HG02938 (cell line): ENCODE data around the gene NHERF2.
"Not testable (repeated sequence)": the region's sequence is repeated elsewhere in the genome, so short reads cannot be mapped to it uniquely, and the experiment has no call there.

Experiments used
- ATAC-seq: cut with Tn5 transposase; IDR thresholded peaks from one replicate; pipeline ENCODE4 v1.9.1; 2021; ENCODE audit warnings: mild to moderate bottlenecking, moderate library complexity; ENCODE audit not compliant: unreplicated experiment

The NHERF2 gene

DNA sequence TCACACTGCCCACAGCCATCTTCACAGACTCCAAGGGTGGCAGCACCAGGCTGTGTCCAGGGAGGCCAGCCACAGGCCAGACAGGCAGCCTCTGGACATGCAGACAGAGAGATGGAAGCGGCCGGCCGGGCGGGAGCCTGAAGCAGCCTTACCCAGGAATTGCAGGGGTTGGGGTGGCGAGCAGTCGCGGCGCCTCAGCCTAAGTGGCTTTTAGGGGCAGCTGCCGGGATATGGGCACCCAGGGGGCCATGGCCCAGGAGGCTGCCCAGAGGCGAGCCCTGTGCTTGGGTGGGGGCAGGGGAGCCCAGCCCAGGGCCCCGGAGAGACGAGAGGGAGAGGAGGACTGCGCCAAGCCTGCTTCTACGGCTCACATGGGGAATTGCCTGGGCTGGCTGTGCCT is 1.5 kb upstream of the NHERF2 start:
- ATAC-seq, result no peak

DNA sequence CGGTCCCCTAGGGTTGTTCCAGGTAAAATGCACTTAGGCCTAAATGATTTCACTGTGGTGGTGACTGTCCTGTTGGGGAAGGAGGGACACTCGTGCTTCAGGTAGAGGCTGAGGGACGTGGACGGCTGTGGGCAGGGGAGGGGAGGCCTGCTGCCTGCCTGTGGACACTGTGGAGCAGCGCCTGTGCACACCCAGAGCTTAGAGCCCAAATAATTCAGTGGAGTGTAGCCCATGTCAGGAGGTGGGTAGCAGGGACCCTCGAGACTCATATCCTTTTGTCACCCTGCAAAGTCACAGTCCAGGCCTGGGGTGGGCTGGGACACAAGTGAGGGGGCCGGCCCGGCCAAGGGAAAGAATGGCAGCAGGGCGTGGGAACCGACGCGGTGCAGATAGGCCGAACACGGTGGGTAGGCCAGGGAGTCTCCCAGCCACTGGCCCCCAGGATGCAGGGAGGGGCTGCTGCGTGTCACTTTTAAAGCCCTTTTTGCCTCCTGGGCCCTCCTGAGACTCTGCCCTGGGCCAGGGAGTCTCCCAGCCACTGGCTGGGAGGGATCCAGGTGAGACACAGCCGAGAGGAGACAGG is 733 bp upstream of the NHERF2 start:
- ATAC-seq, result no peak

DNA sequence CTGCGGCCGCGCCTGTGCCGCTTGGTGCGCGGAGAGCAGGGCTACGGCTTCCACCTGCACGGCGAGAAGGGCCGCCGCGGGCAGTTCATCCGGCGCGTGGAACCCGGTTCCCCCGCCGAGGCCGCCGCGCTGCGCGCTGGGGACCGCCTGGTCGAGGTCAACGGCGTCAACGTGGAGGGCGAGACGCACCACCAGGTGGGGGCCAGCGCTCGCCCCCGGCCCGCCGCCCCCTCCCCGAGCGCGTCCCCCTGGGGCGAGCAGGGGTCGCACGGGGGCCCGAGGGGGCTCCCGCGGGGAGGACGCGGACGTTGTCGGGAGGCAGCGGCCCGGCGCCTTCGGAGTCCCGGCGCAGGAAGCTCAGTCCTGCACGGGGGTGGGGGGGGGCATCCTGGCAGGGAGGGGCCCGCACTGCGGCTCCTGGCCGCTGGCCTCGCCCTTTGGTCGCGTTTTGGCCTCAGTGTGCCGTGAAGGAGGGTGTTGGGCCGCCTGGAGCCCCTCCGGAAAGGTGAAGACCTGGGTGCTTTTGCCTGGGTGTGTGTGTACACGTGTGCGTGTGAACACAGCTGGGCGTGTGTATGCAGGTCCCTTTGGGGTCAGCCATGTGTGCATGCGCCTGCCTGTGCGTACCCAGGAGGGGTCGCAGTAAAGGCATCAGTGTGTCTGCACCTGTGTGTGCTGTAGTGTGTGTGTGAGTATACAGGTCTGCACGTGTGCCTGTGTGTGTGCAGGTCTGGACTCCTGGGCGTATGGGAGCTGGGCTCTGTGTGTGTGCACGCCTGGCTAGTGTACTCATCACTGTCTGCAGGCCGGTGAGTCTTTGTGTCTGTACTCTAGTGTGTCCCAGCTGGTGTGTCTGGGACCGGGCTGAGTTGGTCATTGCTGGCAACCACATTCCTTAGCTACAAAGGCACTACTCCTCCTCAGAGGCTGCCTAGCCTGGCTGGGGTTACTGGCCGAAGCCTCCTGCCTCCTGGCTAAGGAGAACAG is 615 bp downstream of the NHERF2 start:
- ATAC-seq, result no peak

- ATAC-seq, result no peak
Observed at GRCh38 chr16:2028146-2028545, 1.4 kb downstream of the NHERF2 start.

DNA sequence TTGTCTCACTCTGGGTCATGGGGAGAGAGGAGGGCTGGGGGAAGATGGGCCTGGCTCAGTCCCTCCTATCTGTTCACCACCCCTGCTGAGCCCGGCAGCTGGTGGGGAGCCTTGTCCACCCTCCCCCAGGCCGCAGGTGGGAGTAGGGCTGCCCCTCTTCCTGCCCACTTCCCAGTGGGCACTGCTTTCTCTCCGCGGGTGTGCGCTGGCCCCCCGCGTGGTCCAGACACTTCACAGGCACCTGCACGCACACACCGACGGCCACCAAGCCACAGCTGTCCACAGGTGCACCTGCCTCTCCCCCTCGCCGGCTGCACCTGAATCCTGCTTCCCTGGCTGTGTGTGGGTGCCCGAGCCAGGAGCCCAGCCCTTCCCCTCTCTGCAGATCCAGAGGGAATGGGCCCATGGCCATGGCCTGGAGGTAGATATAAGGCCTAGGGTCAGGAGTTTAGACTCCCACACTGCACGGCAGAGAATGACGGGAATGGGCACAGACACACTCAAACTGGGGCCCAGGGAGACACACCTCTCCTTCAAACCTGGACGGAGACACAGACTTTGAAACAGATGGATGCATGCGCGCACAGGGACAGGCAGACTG is 2.0 kb downstream of the NHERF2 start:
- ATAC-seq, result no peak

DNA sequence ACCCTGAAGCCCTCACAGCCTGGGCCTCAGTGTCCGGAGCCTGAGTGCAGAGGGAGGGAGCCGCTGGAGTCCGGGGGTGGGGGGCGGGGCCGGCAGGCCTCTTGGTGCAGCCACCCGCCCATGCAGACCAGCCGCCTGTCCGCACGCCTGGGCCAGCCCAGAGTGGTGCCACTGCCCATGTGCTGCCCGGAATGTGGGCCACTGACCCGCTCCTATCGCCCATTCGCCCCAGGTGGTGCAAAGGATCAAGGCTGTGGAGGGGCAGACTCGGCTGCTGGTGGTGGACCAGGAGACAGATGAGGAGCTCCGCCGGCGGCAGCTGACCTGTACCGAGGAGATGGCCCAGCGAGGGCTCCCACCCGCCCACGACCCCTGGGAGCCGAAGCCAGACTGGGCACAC is 2.6 kb downstream of the NHERF2 start:
- no peak for ATAC-seq

DNA sequence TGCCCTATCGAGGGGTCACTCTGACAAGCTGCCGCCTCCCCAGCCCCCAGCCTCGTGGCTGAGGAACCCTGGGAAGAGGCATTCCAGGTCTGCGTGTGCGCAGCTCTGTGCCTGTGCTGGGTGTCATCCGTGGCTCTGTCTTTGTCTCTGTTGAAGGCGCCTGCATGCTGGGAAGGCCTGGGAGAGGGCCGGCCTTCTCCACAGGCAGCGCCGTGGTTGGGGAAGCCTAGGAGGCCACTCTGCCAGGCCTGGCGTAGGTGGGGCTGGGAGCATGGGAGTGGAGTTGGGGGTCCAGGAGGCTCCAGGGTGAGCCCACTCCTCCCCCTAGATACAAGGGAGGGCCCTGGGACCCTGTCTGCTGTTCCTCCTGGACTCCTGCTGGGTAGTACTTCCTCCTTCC is 3.3 kb downstream of the NHERF2 start:
- ATAC-seq, result no peak

- no peak for ATAC-seq
Observed at GRCh38 chr16:2031081-2031577, 4.4 kb downstream of the NHERF2 start.

DNA sequence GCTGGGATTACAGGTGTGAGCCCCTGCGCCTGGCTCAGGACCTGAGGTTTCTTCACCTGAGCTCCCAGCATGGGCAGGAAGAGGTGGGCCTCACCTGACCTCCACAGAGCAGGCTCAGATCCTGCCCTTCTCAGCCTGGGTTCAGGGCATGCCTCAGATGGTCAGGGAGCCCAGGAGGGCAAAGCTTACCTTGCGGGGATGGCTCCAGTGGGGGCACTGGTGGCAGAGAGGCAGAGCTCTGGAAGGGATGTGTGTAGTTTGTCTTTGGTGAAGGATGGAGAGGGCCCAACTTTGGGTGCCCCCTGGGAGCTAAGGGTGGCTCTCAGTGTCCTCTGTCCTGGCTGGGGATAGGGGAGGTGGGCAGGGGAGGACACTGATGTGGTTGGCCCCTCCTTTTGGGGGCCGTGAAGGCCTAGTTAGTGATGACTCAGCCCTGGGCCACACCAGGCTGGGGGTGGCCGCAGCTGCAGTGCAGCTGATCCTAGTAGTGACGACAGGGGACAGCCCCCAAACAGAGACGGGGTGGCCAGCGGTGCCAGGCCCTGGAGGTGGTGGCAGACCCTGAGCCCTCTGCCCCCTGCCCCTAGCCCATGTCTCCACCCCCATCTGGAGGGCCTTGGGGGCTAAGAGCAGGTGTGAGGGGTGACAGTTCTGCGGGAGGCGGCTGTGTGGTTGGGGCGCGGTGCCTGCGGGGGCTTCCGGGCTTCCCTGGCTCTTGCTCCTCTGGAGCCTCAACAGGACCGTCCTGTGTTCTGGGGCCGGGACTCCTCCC is 5.8 kb downstream of the NHERF2 start:
- ATAC-seq, result no peak

DNA sequence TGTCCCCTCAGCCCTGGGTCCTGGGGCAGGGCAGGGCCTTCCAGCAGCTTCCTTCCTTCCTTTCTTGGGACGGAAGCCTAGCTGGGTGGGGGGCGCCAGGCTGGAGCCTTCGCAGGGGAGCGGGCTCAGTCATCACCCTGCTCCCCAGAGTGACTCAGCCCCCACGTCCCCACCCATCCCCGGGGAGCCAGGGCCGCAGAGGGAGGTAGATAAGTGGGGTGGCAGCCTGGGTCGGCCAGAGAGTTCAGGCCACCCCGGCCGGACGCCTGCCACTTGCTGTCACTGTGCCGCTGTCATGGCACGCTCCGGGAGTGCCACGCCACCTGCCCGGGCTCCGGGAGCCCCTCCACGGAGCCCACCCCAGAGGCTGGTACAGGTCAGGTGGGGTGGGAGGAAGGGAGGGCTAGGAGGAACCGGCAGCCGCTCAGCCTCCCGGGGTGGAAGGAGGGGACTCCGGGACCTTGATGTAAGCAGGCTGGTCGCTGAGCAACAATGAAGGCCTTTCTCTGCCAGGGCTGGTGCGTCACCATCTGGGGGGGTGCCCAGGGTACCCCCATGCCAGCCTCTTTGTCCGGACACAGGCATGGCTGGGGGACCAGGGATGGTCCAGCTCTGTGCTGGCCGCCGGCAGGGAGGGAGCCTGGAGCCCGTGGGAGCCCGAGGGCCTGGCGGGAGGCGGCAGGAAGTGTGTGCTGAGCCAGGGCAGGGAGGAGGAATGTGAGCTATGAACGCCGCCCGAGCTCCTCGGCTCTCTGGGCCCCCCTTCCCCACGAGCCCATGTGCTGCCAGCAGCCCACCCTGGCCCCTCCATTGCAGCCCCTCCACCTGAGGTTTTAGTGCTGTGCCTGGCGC is 6.6 kb downstream of the NHERF2 start:
- ATAC-seq, result no peak

- ATAC-seq, result not testable (repeated sequence)
Observed at GRCh38 chr16:2033909-2034695, 7.4 kb downstream of the NHERF2 start.

DNA sequence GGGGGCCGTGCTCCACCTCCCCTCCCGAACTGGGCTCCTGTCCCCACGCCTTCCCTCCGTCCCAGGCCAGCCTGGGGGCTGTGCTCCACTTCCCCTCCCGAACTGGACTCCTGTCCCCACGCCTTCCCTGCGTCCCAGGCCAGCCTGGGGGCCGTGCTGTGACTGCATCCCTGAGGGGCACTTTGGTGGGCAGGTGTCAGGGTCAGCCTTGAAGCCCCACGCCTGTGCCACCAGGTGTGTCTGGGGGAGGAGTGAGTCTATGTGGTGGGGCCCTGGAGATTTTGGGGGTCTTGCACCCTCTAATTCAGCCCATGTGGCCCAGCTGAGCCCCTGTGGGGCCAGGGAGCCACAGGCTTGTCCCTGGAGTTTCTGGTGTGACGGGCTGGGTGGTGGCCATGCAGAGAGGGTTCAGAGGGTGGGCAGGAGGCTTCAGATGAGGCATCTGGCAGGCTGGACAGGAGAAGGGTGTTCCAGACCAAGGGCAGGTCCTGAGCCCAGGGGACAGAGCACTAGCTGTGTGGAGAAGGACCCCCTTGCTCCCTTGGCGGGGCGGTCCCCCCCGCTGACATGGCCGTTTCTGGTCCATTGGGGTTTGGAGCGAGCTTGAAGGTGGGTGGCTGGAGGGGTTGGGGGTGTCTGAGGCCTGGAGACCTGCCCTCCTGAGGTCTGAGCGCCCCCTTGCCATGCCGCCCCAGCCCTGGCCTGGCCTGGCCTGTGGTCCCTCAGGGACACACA is 8.2 kb downstream of the NHERF2 start:
- no peak for ATAC-seq

DNA sequence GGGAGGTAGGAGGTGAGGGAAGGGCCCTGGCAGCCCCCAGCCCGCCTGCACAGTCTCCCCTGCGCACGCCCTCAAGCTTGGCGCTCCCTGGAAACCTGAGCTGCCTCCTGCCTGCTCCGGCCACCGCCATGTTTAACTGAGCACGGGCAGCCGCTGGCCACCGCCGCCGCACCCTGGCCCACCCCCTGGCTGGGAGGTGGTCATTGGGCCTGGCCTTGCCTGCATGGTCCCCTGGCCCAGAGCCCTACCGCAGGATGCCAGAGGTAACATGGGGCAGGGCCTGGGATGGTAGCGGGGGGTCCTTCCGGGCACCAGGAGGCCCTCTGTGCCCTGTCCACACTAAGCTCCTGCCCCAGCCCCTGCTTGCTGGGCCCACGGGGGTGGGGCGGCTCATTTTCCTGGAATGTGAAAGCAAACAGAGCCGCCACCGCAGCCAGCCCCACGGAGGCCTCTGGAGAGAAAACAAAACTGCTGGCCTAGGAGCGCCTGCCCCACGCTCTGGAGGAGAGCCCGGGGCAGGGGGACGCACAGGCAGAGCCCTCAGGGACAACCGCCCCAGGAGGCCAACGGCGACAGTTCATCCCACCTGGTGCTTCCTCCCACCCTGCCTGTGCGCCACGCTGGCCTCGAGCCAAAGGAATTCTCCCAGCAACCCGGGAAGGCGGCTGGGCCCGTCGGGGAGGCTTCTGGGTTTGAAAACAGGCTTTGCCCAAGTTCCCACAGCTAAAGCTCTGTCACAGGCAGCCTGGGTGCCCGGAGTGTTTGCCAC is 8.9 kb downstream of the NHERF2 start:
- ATAC-seq, result no peak

GRCh38 chr16:2036200-2036966 is 9.7 kb downstream of the NHERF2 start:
- ATAC-seq, result no peak

- ATAC-seq, result no peak
Observed at GRCh38 chr16:2037115-2037514, 10.4 kb downstream of the NHERF2 start.

GRCh38 chr16:2037647-2038381 is 11.1 kb downstream of the NHERF2 start:
- ATAC-seq, result no peak
